Measurements from ENCODE around the gene CFH. TPM values are rescaled to one million over a fixed set of nuclear protein-coding genes. Genes with fewer than 3 reads are reported as not detected.

Gene CFH
- total RNA-seq, 2 donors from 2014 or later = not detected

DNA sequence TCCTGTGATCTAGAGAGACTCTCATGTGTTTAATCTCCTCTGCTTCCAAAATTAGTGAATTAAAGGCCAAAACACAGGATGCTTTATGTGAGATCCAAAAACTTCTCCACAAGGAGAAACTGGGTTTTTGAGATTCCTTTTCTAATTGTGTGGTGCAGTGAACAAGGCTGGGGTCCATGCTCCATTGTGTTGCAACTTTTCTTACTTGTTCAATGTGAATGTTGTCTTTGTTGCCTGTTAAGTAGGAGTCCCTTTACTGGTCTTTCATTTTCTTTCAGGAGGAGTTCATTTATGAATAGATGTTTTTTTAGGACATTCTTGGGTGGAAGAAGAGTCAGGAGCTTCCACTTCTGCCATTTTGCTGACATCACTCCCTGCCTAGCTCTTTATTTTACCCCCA, 82.2 kb downstream of the CFH start:
- H3K36me3 Mint-ChIP-seq (ENCODE audit: low read depth) = no peaks in the 10 kb centered on the region
- H3K4me3 Mint-ChIP-seq = no peak overlapping the region
- no peaks in the 10 kb centered on the region for H3K27me3 Mint-ChIP-seq (ENCODE audit: insufficient read depth)
- no peak for TF ChIP-seq CTCF (conservative IDR thresholded peaks at IDR 0.05)
- H3K4me3 ChIP-seq (ENCODE audit: low read length) = no peak overlapping the region
- H3K9me3 Mint-ChIP-seq = peaks cover 13% of the 10 kb centered on the region
- H3K27me3 ChIP-seq (ENCODE audit: control insufficient read depth, insufficient read depth, low read length, poor library complexity, severe bottlenecking) = no peaks in the 10 kb centered on the region
- no peak overlapping the region for H3K27ac ChIP-seq (ENCODE audit: low read depth, low read length)
- no peak for DNase-seq
- H3K4me1 ChIP-seq (ENCODE audit: control insufficient read depth, insufficient read depth, low read length) = no peaks in the 10 kb centered on the region
- H3K36me3 ChIP-seq (ENCODE audit: control insufficient read depth, insufficient read depth, low read length) = no peaks in the 10 kb centered on the region
- no peaks in the 10 kb centered on the region for H3K4me1 Mint-ChIP-seq
- peaks cover 7% of the 10 kb centered on the region for H3K9me3 ChIP-seq (ENCODE audit: control insufficient read depth, low read length)
- H3K27ac Mint-ChIP-seq = no peak overlapping the region
- no peak overlapping the region for H3K9ac ChIP-seq (ENCODE audit: extremely low read depth, low read length, poor library complexity, severe bottlenecking)

- DNase-seq = no peak
- H3K36me3 ChIP-seq (ENCODE audit: control insufficient read depth, insufficient read depth, low read length) = no peaks in the 10 kb centered on the region
- WGBS, 2 experiments (ENCODE audit: insufficient coverage in 1 of 2, insufficient read length in 1 of 2) = 92% methylated on average over 2 of the region's 2 CpGs; no CpG with 5 or more reads in 1 of the 2 experiments
- H3K4me3 Mint-ChIP-seq = no peak overlapping the region
- H3K4me1 Mint-ChIP-seq = no peaks in the 10 kb centered on the region
- no peaks in the 10 kb centered on the region for H3K4me1 ChIP-seq (ENCODE audit: control insufficient read depth, insufficient read depth, low read length)
- no peak overlapping the region for H3K4me3 ChIP-seq (ENCODE audit: low read length)
- H3K27me3 ChIP-seq (ENCODE audit: control insufficient read depth, insufficient read depth, low read length, poor library complexity, severe bottlenecking) = no peaks in the 10 kb centered on the region
- H3K36me3 Mint-ChIP-seq (ENCODE audit: low read depth) = peaks cover 3% of the 10 kb centered on the region
- no peak for TF ChIP-seq CTCF (conservative IDR thresholded peaks at IDR 0.05)
- H3K9me3 Mint-ChIP-seq = peaks cover 17% of the 10 kb centered on the region
- H3K27ac Mint-ChIP-seq = no peak overlapping the region
- no peaks in the 10 kb centered on the region for H3K27me3 Mint-ChIP-seq (ENCODE audit: insufficient read depth)
- H3K9ac ChIP-seq (ENCODE audit: extremely low read depth, low read length, poor library complexity, severe bottlenecking) = no peak overlapping the region
- H3K9me3 ChIP-seq (ENCODE audit: control insufficient read depth, low read length) = peaks cover 7% of the 10 kb centered on the region
- no peak overlapping the region for H3K27ac ChIP-seq (ENCODE audit: low read depth, low read length)
These were observed 82.6 kb downstream of the CFH start for GRCh38 chr1:196734460-196734859.

- no peaks in the 10 kb centered on the region for H3K4me1 Mint-ChIP-seq
- Histone ChIP-seq H3K27me3 (ENCODE audit: control insufficient read depth, insufficient read depth, low read length, poor library complexity, severe bottlenecking) (no peaks in the 10 kb centered on the region), H3K27ac (ENCODE audit: low read depth, low read length) (no peak overlapping the region), H3K4me3 (ENCODE audit: low read length) (no peak overlapping the region), H3K4me1 (ENCODE audit: control insufficient read depth, insufficient read depth, low read length) (no peaks in the 10 kb centered on the region), H3K9me3 (ENCODE audit: control insufficient read depth, low read length) (peaks cover 7% of the 10 kb centered on the region), H3K36me3 (ENCODE audit: control insufficient read depth, insufficient read depth, low read length) (no peaks in the 10 kb centered on the region), H3K9ac (ENCODE audit: extremely low read depth, low read length, poor library complexity, severe bottlenecking) (no peak overlapping the region)
- peaks cover 3% of the 10 kb centered on the region for H3K36me3 Mint-ChIP-seq (ENCODE audit: low read depth)
- H3K9me3 Mint-ChIP-seq = peaks cover 24% of the 10 kb centered on the region
- H3K27me3 Mint-ChIP-seq (ENCODE audit: insufficient read depth) = no peaks in the 10 kb centered on the region
- no peak for TF ChIP-seq CTCF (conservative IDR thresholded peaks at IDR 0.05)
- no peak overlapping the region for H3K4me3 Mint-ChIP-seq
- H3K27ac Mint-ChIP-seq = no peak overlapping the region
- DNase-seq = no peak
These were observed 86.9 kb downstream of the CFH start for GRCh38 chr1:196738730-196739129.

Data from endodermal cell (in vitro differentiated cells).